Duodenal mucosa (tissue), 2 donors: Measurements from ENCODE around the gene USP11.

ENCODE experiments used
- H3K27ac ChIP-seq: one replicate; pipeline ENCODE4 v1.7.0; 2013; ENCODE audit warnings: low read depth, low read length
- H3K27me3 ChIP-seq, 2 donors: one replicate each; pipeline ENCODE4 v1.7.0; 2013; ENCODE audit warnings: low read length in 2 of 2, control low read depth in 1 of 2; ENCODE audit not compliant: insufficient read depth in 2 of 2, control insufficient read depth in 1 of 2
- H3K36me3 ChIP-seq, 2 donors: one replicate each; pipeline ENCODE4 v1.7.0; 2013; ENCODE audit warnings: low read length in 2 of 2, control low read depth in 1 of 2; ENCODE audit not compliant: insufficient read depth in 2 of 2, control insufficient read depth in 1 of 2
- H3K4me1 ChIP-seq, 2 donors: one replicate each; pipeline ENCODE4 v1.7.0; 2013; ENCODE audit warnings: low read length in 2 of 2, control low read depth in 1 of 2; ENCODE audit not compliant: insufficient read depth in 2 of 2, control insufficient read depth in 1 of 2
- H3K4me3 ChIP-seq, 2 donors: one replicate each; pipeline ENCODE4 v1.7.0; 2013; ENCODE audit warnings: low read length in 2 of 2, low read depth in 1 of 2
- H3K9ac ChIP-seq, 2 donors: one replicate each; pipeline ENCODE4 v1.7.0; 2013; ENCODE audit warnings: low read length in 2 of 2, low read depth in 1 of 2
- H3K9me3 ChIP-seq, 2 donors: one replicate each; pipeline ENCODE4 v1.7.0; 2013; ENCODE audit warnings: low read length in 2 of 2, control low read depth in 1 of 2; ENCODE audit not compliant: control insufficient read depth in 1 of 2

The USP11 gene

GRCh38 chrX:47193475-47194193 is 39.2 kb upstream of the USP11 start, which contains the start of gene UBA1:
TSS of gene UBA1 (plus strand) at chrX:47193829. CDS start at chrX:47198803, 4,974 bp downstream.
- H3K36me3 ChIP-seq: peaks cover 5 to 6% of the 10 kb centered on the region in 2 donors
- peak within 1 kb of the TSS; percentile 92 for H3K27ac ChIP-seq
- H3K9me3 ChIP-seq: no peaks in the 10 kb centered on the region
- H3K4me3 ChIP-seq: peak within 1 kb of the TSS; percentile 78 to 90
- peaks cover 34 to 48% of the 10 kb centered on the region in 2 donors for H3K4me1 ChIP-seq
- H3K9ac ChIP-seq: peak within 1 kb of the TSS; percentile 84 to 85
- H3K27me3 ChIP-seq: no peaks in the 10 kb centered on the region

- Histone ChIP-seq H3K4me1 (peaks cover 34 to 48% of the 10 kb centered on the region in 2 donors), H3K36me3 (peaks cover 11 to 12% of the 10 kb centered on the region in 2 donors), H3K27ac (peak overlapping the region; percentile 92), H3K9me3 (no peaks in the 10 kb centered on the region), H3K27me3 (no peaks in the 10 kb centered on the region), H3K4me3 (peak overlapping the region; percentile 78 to 90), H3K9ac (peak overlapping the region; percentile 84 to 85)
These were observed 38.5 kb upstream of the USP11 start for GRCh38 chrX:47194194-47194787.

GRCh38 chrX:47196098-47196497 is 36.7 kb upstream of the USP11 start:
- Histone ChIP-seq H3K9me3 (no peaks in the 10 kb centered on the region), H3K9ac (peak overlapping the region; percentile 6 to 19), H3K4me1 (peaks cover 36 to 54% of the 10 kb centered on the region in 2 donors), H3K27me3 (no peaks in the 10 kb centered on the region), H3K36me3 (peaks cover 15 to 27% of the 10 kb centered on the region in 2 donors), H3K27ac (no peak overlapping the region), H3K4me3 (peak overlapping the region in 1 of 2 donors; percentile 13)

- no peak overlapping the region for H3K27ac ChIP-seq
- peaks cover 27 to 42% of the 10 kb centered on the region in 2 donors for H3K36me3 ChIP-seq
- H3K27me3 ChIP-seq: no peaks in the 10 kb centered on the region
- H3K4me3 ChIP-seq: no peak overlapping the region
- H3K4me1 ChIP-seq: peaks cover 36 to 49% of the 10 kb centered on the region in 2 donors
- peak overlapping the region in 1 of 2 donors; percentile 18 for H3K9ac ChIP-seq
- no peaks in the 10 kb centered on the region for H3K9me3 ChIP-seq
These were observed 35.3 kb upstream of the USP11 start for GRCh38 chrX:47197526-47197925.

GRCh38 chrX:47198026-47198686 is 34.7 kb upstream of the USP11 start:
- H3K9ac ChIP-seq: peak overlapping the region in 1 of 2 donors; percentile 18

GRCh38 chrX:47198687-47199080 is 34.1 kb upstream of the USP11 start:
- Histone ChIP-seq H3K9ac (no peak overlapping the region), H3K4me3 (no peak overlapping the region), H3K9me3 (no peaks in the 10 kb centered on the region), H3K4me1 (peaks cover 30 to 49% of the 10 kb centered on the region in 2 donors), H3K27ac (no peak overlapping the region), H3K36me3 (peaks cover 37 to 51% of the 10 kb centered on the region in 2 donors), H3K27me3 (no peaks in the 10 kb centered on the region)

More at GRCh38 chrX:47198026-47198686, 34.7 kb upstream of the USP11 start:
- no peak overlapping the region for H3K4me3 ChIP-seq
- H3K27me3 ChIP-seq: no peaks in the 10 kb centered on the region
- peaks cover 32 to 49% of the 10 kb centered on the region in 2 donors for H3K4me1 ChIP-seq
- H3K9me3 ChIP-seq: no peaks in the 10 kb centered on the region
- peaks cover 33 to 48% of the 10 kb centered on the region in 2 donors for H3K36me3 ChIP-seq
- no peak overlapping the region for H3K27ac ChIP-seq

- H3K27ac ChIP-seq: no peak overlapping the region
- no peaks in the 10 kb centered on the region for H3K27me3 ChIP-seq
- H3K4me3 ChIP-seq: no peak overlapping the region
- H3K9me3 ChIP-seq: no peaks in the 10 kb centered on the region
- H3K4me1 ChIP-seq: peaks cover 30 to 49% of the 10 kb centered on the region in 2 donors
- H3K9ac ChIP-seq: no peak overlapping the region
- peaks cover 37 to 55% of the 10 kb centered on the region in 2 donors for H3K36me3 ChIP-seq
These were observed 33.5 kb upstream of the USP11 start for GRCh38 chrX:47199286-47199685.

GRCh38 chrX:47200385-47201150 is 32.2 kb upstream of the USP11 start:
- H3K4me1 ChIP-seq: peaks cover 24 to 39% of the 10 kb centered on the region in 2 donors
- H3K4me3 ChIP-seq: no peak overlapping the region
- H3K36me3 ChIP-seq: peaks cover 37 to 66% of the 10 kb centered on the region in 2 donors
- no peak overlapping the region for H3K9ac ChIP-seq
- H3K9me3 ChIP-seq: no peaks in the 10 kb centered on the region
- no peaks in the 10 kb centered on the region for H3K27me3 ChIP-seq
- H3K27ac ChIP-seq: no peak overlapping the region

- H3K36me3 ChIP-seq: peaks cover 43 to 75% of the 10 kb centered on the region in 2 donors
- H3K9ac ChIP-seq: no peak overlapping the region
- H3K4me1 ChIP-seq: peaks cover 15 to 30% of the 10 kb centered on the region in 2 donors
- H3K27ac ChIP-seq: no peak overlapping the region
- H3K27me3 ChIP-seq: no peaks in the 10 kb centered on the region
- H3K9me3 ChIP-seq: no peaks in the 10 kb centered on the region
- no peak overlapping the region for H3K4me3 ChIP-seq
These were observed 31.4 kb upstream of the USP11 start for GRCh38 chrX:47201345-47201944.
